ENCODE results near the gene ARX.

ARX gene

DNA sequence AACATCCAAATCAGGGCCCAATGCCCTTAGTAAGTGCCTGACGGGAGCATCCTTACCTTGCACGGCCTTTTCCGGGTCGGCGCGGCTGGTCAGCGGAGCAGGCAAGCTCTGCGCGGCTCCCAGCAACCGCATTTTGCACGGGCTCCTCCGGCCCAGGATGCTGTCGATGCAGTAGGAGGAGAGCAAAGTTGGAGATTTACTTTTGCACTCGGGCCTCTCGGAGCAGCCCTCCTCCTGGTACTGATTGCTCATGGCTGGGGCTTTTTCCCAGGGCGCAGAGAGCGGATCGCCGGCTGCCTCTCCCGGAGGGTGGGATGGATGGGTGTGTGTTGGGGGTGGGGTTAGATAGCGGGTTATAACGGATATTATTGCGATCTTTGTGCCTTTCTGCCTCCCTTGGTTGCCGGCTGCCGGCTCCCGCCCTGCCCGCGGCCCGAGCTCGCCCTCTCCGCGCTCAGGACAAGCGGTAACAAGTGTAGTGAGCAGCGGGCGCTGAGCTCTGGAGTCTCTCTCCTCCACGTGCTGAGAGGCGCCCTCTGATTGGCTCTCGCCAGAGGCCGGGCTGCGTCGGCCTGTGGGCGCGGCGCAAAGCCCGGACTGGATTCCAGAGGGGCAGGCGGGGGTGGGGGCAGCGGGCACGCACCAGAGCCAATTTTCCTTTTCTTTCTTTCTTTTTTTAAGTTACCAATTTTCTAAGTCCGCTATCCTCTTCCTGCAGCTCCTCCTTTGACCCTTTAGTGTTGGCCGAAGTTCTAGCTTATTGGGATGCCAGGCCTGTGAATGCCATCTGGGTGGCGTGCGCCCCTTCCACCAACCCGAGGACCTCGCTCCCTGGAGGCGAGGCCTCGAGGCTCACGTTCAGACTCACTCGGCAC lies at the start of gene ARX:
Gene ARX, minus strand, starts transcription at position 480 of the 875 bp plus-strand sequence. Its CDS starts 228 bp downstream, at position 252.
- DNase-seq (ENCODE audit: low read depth), result no peak

DNA sequence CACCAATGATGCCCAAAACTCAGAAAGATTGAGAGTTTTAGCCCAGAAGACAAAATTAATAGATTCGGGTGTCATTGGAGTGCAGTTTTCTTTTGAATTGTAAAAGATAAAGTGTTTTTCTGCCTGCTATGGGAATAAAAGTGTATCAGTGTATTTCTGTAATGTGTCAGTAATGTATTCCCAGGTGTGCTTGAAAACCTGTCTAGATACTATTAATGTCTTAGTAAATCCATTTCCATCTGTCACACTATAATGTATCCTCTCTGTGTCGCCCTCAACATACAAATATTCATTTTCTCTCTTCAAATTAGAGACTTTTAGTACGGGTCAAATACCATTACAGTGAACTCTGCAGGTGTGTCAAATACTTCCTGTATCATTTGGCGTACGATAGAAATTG lies 43.5 kb upstream of the ARX start:
- DNase-seq (ENCODE audit: low read depth), result no peak

DNA sequence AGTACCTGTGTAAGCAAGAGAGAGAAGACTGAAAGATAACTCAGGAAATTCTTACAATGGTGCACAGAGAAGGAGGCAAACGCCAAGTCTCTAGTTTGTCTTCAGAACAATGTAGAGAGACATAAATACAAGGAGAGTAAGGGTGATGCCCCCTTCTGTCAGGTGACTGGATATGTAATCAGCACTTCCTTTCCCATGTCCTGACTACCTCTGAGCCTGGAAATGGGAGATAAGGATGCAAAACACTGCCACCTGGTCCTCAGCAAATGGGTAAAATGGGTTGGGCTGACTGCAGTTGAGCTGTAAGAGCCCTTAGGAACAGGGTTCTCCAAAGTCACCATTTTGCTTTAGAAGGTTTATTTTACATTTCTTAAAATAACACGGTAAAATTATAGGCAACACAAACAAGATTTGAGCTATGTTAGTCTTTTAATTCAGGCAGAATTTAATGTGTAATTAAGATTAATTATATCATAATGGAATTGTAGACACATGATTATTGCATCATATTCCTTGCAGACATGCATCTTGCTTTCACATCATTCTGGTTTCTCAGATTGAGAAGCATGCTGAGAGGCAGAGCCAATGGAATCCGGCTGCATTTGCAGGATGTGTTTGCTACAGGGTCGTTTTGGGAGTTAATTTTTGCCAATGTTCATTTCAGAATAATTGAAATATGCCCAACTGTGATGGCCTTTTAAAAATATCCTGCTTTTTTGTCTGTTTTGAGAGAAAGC lies 37.2 kb upstream of the ARX start:
- no peak for DNase-seq (ENCODE audit: low read depth)

DNA sequence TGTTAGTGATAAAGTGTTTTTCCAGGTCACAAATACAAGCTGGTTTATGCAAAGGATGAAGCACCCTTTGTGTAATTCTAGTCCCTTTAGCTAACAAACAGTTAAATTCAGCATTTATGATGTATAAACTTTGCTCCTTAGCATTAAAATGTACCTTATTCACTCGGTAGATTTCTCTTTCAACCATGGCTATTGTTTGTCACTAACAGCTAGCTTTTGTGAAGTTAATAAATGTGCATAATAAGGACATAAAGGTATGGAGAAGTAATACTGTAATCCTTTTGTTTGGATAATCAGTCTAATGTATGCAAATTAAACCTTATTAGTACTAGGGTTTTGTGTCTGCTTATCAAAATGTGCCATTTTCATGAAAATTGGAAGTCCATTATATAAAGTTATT lies 34.2 kb upstream of the ARX start:
- DNase-seq (ENCODE audit: low read depth), result no peak

DNA sequence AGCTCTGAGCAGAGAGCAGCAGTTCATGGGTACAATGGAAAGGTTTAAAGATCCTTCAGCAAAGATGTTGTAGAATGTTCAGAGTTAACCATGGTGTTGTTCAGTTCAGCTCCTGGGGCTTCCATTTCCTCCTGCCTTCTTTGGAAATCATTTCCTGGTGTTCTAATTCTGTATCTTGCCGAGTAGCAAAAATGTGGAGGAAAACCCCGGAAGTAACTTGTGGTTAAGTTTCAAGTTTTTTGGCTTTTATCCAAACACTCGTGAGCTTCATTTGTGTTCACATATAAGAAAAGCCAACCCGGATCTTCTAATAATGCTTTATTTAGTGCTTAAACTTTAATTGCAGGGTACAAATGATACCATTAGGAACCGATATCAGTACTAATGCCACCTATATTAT lies 33.6 kb upstream of the ARX start:
- DNase-seq (ENCODE audit: low read depth), result no peak

DNA sequence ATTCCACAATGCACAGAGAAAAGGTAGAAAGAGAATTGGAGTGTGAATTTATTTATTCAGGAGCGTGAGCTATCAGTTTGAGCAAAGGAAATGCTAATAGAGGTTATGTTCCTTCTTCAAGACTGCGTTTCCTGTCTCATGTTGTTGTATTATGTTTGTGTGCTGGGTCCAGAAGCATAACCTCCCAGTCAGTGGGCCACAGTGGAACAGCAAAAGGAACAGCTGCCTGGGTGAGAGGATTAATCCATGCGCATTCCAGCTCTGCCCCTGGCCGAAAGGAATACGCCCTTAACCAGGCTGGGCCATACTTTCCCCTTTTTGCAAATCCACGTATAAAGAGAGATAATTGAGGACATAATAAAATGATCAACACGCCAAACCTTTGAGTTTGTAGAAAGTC lies 32.4 kb upstream of the ARX start:
- no peak for DNase-seq (ENCODE audit: low read depth)

DNA sequence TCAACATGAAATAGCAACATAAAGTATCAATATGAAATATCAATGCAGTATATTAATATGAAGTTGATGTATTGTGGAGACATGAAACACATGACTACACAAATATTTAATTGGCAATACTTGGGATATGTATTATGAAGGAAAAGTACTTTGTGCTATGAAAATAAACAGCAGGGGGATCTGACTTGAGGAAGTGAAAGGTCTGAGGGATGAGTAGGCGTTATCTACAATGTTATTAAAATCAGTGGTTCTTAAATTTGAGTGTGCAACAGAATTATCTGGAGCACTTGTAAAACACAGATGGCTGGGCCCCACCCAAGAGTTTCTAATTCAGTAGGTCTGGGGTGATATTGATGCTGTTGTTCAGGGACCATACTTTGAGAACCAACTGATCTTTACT lies 27.4 kb upstream of the ARX start:
- no peak for DNase-seq (ENCODE audit: low read depth)

DNA sequence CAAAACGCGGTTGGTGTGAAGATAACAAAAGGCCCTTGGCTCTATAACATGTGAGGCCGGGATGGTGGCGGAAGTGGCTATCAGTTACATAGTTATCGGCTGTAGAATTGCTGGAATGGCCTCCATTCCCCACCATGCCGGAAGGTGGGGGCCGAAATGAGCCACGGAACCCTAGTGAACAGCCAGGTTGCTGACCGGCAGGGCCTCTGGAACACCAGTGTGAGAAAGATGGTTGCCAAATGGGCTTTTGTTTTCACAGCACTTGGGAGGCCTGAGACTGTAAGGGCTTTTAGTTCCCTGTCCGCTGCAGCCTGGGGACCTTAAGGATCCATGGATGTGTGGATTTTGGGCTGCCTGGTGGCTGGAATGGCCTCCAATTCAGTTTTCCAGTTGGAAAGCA lies 23.3 kb upstream of the ARX start:
- no peak for DNase-seq (ENCODE audit: low read depth)

DNA sequence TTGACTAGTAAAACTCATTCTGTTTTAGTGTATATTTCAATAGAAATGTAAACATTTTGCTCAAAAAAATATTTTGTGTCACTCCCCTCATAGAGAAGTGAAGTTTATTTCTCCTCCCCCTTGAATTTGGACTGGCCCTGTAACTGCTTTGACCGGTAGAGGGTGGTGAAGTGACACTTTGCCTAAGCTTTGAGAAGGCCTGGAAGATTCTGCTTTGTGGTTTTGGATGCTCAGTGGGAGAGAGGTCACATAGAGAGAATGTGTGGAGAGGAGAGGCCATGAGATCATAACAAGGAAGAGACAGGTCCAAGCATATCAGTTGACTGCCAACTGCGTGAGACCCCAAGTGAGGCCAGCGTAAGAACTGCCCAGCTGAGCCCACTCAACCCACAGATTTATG lies 19.1 kb upstream of the ARX start:
- no peak for DNase-seq (ENCODE audit: low read depth)

DNA sequence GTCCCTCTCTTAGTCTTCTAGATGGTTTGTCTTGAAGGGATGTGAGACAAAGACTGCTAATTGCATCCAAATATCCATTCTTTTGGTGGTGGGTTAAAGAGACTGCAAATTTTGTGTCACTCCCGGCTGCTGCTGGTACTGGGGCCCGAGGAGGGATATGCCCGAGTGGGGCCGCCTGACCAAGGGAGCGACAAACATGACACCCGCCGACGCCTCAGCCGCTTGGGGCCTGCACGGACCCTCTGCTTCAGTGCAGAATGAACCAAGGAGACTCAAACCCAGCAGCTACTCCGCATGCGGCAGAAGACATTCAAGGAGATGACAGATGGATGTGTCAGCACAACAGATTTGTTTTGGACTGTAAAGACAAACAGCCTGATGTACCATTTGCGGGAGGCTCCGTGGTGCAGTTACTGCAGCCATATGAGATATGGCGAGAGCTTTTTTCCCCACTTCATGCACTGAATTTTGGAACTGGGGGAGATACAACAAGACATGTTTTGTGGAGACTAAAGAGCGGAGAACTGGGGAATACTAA lies 13.6 kb upstream of the ARX start:
- DNase-seq (ENCODE audit: low read depth), result no peak

DNA sequence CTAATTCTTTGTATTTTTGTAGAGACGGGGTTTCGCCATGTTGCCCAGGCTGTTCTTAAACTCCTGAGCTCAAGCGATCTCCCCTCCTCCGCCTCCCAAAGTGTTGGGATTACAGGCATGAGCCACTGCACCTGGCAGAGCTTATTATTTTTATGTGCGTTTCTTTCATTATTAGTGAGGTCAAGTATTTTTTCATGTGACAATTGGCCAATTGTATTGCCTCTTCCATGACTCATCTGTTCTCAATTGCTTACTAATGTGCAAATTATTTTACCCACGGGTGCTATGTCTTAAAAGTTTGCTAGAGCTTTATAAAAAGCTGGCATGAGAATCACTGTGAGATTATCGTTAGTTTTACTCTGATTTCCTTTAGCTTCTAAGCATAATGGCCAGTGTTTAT lies 13.0 kb upstream of the ARX start:
- DNase-seq (ENCODE audit: low read depth), result no peak

DNA sequence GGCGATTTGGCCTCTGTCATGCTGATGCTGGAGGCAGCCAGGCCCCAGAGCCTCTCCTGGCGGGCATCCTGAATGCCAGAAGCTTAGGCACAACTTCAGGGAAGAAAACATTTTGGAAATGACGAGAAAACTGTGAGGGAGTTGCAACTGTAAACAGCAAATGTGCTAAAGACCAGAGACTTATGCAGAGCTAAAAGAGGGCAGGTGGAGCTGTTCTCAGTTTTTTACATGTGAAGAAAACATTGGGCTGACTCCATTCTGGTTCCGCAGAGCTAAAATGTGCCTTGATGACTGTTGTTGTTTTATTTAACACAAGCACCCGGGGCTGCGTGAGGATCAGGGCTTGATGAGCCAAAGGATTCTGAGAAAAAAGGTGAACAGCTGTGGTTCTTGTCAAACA lies 10.8 kb upstream of the ARX start:
- DNase-seq (ENCODE audit: low read depth), result no peak

DNA sequence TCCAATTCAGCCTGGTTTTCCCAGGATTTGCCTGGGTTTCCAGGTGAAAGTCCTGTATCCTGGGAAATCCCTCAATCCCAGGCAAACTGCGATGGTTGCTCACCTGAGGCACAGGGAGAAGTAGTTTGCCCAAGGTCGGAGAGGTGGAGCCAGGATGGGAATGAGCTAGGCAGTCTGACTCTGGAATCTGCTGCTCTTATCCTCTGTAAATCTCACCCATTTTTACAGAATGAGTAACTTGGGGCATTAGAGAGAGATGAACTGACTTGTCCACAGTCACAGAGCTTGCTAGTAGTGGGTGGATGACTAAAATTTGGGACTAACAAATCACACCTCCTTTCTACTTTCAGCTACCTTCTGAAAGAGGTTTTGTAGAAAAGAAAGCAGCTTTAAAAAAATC lies 9.8 kb upstream of the ARX start:
- no peak for DNase-seq (ENCODE audit: low read depth)

DNA sequence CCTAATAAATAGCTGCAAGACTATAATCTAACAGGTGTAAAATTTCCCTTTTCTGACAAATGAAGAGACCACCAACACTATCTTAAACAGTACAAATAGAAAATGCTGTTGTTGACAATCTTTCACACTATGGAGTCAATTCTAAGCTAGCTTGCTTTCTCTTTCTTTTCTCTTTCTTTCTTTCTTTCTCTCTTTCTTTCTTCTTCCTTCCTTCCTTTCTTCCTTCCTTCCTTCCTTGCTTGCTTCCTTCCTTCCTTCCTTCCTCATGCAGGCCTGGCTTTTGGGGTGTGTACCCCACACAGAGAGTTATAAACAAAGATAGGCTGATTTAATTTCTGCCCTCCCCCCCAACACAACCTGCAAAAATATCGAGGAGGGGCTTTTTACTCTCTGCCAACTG lies 8.1 kb upstream of the ARX start:
- DNase-seq (ENCODE audit: low read depth), result no peak

DNA sequence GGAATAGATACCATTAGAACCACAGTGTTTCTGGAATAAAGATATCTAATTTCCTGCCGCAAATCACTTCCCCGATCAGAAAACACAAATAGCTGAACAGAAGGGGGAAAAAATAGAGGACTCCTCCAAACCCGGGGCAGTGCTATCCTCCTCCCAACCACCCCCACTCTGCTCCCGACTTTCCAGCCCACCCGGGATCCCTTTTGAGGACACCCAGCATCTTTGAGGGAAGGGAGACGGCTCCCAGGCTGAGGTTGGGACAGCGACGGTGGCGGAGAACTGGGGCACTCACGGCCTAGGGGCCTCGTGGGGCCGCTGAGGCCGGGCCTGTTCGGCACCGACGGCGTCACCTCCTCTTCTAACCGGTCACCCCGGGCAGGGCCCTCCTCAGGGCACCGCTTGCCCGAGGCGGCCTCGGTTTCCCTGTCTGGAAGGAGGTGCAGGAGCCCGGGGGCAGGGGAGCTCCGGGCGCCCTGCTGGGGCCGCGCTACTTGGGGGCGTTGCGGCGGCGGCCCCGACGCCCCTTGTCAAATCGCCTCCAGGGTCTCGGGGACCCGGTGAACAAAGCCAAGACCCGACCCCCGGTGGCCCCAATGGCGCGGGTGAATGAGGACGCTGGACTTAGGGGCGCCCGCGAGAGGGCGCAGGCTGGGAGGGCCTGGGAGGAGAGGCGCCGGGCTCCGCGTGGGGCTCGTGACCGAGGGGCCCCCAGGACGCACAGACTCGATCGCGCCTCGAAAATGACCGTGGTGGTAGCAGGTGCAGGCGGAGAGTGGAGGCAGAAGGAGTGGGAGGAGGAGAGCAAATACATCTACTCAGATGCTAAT lies 6.9 kb upstream of the ARX start:
- DNase-seq (ENCODE audit: low read depth), result no peak

DNA sequence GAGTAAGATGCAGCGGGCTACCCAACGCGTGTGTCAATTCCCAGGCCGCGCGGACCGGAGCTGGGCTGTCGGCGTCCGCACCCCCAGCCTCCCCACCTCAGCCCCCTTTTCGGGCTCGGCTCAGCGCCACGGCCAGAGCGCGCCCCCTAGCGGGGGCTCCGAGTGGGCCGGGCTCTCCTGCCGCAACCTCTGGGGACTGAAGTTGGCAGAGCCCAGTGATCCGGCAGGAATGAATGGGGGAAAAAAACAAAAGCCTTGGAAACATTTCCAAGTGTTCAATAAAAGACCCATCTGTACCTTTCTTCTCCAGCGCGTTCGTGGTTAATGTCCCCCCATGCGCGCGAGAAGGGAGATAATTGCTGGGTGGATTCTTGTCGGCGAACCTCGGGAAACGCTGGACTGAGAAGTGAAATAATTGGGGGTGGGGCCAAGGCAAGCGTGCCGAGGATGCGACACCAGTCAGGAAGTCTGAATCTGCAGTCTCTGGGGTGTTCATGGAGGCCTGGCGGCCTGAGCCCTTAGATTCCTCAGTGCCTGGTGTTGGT lies 5.2 kb upstream of the ARX start:
- no peak for DNase-seq (ENCODE audit: low read depth)

DNA sequence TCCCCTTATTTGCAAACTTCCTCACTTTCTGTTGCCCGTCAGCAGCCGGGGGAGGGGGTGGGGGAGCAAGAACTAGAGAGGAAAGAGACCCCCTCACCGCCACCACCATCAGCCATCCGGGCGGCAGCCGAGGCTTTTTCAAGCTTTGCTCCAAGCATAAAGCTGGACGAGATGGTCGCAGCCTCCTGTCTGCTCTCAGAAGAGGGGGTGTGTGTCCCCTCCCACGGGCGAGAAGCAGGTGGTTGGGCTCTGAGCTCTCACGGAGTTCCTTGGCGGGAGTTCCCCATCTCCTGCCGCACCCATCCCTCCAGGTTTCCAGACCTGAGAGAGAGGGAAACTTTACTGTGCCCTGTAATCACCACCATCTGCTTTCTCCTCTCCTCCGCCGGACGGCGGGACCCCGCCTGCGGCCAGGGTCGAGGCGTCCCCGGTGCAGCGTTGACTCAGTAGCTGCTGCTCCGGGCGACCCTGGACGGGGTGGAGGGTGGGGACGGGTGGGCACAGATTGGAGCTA lies 4.7 kb upstream of the ARX start:
- DNase-seq (ENCODE audit: low read depth), result no peak

DNA sequence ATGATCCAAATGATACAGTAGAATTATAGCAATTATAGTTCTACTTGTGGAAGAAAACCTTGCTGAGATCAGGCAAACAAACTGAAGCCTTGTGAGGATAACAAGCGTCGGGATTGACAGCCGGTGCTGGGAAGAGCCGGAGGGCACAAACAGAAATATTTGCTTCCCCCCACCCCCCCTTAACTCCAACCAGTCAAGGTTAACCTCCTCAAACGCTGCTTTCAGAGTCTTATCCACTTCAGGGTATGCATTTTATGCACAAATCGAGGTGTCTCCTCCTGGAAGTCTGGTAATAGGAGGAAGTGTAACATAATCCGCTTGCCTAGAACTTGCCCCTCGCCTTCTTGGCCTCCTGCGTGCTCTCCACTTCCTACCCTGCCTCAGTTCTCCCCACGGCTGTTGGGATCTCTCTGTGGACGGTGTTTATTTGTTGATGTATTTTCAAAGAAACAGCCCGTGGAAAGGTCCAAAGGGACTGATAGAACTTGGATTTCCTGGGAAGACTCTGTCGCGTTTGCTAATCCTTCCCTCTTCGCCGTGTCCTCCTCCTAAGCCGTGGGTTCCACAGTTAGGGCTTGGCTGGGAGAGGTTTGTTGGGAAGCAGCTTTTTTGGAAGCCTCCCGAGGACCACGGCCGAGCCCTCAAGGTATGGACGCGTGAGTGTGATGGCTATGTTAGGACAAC lies 4.1 kb upstream of the ARX start:
- DNase-seq (ENCODE audit: low read depth), result no peak

DNA sequence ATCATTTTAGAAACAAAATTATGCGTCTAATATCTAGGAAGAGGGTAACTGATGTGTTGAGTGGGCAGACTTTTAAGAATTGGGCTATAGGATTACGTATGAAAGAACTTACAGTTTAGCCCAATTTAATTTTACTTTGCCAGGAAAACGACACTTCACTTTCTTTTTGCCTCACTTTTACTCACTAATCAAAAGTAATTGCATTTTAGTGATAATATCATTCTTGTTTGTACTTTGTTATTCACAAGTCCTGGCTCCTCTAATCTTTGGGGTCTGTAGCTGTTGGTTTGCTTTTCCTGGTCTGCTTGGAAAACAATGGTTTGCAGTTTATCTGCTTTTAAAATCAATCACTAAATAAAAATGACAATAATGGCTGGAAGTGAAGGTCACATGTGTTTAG lies 2.9 kb upstream of the ARX start:
- no peak for DNase-seq (ENCODE audit: low read depth)

DNA sequence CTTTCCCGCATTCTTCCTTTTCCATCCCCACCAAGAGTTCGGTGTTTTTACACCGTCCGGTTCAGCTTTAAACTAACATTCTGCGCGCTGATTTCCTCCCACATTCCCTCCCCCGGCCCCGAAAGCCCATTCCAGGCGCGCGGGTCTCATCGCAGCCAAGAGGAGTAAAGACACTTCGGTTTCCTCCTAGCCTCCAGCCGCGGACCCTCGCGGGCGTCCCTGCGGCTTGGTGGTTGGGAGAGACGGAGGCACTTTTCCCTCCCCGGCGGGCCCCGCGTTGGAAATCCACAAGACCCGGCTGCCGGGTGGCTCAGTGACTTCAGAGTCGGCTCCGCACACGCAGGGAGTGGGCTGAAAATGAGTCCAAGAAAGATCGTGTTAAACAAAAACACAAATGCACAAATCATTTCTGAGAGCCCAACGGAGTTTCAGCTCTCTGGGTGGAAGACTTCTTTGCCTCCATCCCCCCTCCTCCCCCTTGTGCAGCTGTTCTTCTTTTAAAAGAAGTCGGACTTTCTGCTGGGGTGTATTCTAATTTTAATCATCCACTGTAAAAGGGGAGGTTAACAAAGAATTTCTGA lies 2.0 kb upstream of the ARX start:
- no peak for DNase-seq (ENCODE audit: low read depth)

Data from stimulated activated CD8-positive, alpha-beta memory T cell treated with anti-CD3 and anti-CD28 coated beads, Interleukin-12 subunit alpha, Interleukin-12 subunit beta, amount 100 ng/mL, for 4 hours (primary cell).